Measurements from ENCODE around the gene INPPL1. TPM values are rescaled to one million over a fixed set of nuclear protein-coding genes. Genes with fewer than 3 reads are reported as not detected.

Gene INPPL1
- total RNA-seq, 1 experiment from 2014 or later: 214 TPM

- no peak overlapping the region for H2BK5ac ChIP-seq (ENCODE audit: insufficient read length, low read length)
- no peak overlapping the region for H3K23ac ChIP-seq (ENCODE audit: insufficient read length, low read depth, low read length)
- no peak overlapping the region for H3K4me2 ChIP-seq (ENCODE audit: insufficient read depth, insufficient read length, low read length)
- no peak overlapping the region for H2BK12ac ChIP-seq (ENCODE audit: insufficient read length, low read depth, low read length)
- H3K4me1 Mint-ChIP-seq: peaks cover 2% of the 10 kb centered on the region in 2 experiments
- no peak overlapping the region for H2BK15ac ChIP-seq (ENCODE audit: low read depth, low read length)
- H4K5ac ChIP-seq (ENCODE audit: insufficient read length, low read depth, low read length): no peak overlapping the region
- H3K27me3 Mint-ChIP-seq (ENCODE audit: low read depth): peaks cover 42% of the 10 kb centered on the region
- no peaks in the 10 kb centered on the region for H3K79me1 ChIP-seq (ENCODE audit: insufficient read depth, low read depth, low read length, poor library complexity, severe bottlenecking)
- peaks cover 4 to 18% of the 10 kb centered on the region in 2 experiments; a peak in 4 of 5 replicates for H3K9me3 Mint-ChIP-seq
- no peak overlapping the region for H3K14ac ChIP-seq (ENCODE audit: insufficient read depth, low read length)
- no peak overlapping the region for H2AFZ ChIP-seq (ENCODE audit: low read length)
- no peaks in the 10 kb centered on the region for H3K9me3 ChIP-seq (ENCODE audit: control insufficient read depth, low read depth, low read length)
- DNase-seq: no peak
- peaks cover 3% of the 10 kb centered on the region; the same call in 1 of the 2 replicates for H3K4me1 ChIP-seq (ENCODE audit: insufficient read depth, low read length)
- no peak overlapping the region for H3K56ac ChIP-seq (ENCODE audit: insufficient read length, low read depth, low read length)
- no peak overlapping the region for H2BK20ac ChIP-seq (ENCODE audit: low read depth, low read length, poor library complexity, severe bottlenecking)
- WGBS (ENCODE audit: extremely low coverage, insufficient read length, low lambda C conversion rate): no CpG with 5 or more reads among the region's 3 CpGs
- H3K79me2 ChIP-seq (ENCODE audit: insufficient read depth, low read length): no peaks in the 10 kb centered on the region
- H3T11ph ChIP-seq (ENCODE audit: low read length): no peak overlapping the region
- no peak overlapping the region for H4K8ac ChIP-seq (replicated peaks; ENCODE audit: insufficient read length, low read depth, low read length)
- no peak overlapping the region for H2BK120ac ChIP-seq (ENCODE audit: low read depth, low read length, poor library complexity, severe bottlenecking)
- no peak overlapping the region for H2AK5ac ChIP-seq (ENCODE audit: insufficient read length, low read length)
- H3K36me3 Mint-ChIP-seq (ENCODE audit: insufficient read depth in 1 of 3, low read depth in 3 of 3): peaks cover 0 to 9% (median 0%) of the 10 kb centered on the region in 3 experiments; a peak in 2 of 7 replicates
- no peak overlapping the region for H3K9ac ChIP-seq (ENCODE audit: extremely low read depth, insufficient read length, low read length)
- TF ChIP-seq, protein P1, sequence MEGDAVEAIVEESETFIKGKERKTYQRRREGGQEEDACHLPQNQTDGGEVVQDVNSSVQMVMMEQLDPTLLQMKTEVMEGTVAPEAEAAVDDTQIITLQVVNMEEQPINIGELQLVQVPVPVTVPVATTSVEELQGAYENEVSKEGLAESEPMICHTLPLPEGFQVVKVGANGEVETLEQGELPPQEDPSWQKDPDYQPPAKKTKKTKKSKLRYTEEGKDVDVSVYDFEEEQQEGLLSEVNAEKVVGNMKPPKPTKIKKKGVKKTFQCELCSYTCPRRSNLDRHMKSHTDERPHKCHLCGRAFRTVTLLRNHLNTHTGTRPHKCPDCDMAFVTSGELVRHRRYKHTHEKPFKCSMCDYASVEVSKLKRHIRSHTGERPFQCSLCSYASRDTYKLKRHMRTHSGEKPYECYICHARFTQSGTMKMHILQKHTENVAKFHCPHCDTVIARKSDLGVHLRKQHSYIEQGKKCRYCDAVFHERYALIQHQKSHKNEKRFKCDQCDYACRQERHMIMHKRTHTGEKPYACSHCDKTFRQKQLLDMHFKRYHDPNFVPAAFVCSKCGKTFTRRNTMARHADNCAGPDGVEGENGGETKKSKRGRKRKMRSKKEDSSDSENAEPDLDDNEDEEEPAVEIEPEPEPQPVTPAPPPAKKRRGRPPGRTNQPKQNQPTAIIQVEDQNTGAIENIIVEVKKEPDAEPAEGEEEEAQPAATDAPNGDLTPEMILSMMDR (conservative IDR thresholded peaks at IDR 0.05): no peak
- no peaks in the 10 kb centered on the region for H3K23me2 ChIP-seq (ENCODE audit: insufficient read length, low read depth, low read length, poor library complexity, severe bottlenecking)
- no peak overlapping the region for H4K91ac ChIP-seq (ENCODE audit: insufficient read length, low read depth, low read length)
- no peak overlapping the region for H3K27ac ChIP-seq (ENCODE audit: insufficient read length, low read depth, low read length)
- H3K27ac Mint-ChIP-seq: no peak overlapping the region
- H3K4ac ChIP-seq (ENCODE audit: low read depth, low read length): no peak overlapping the region
- peaks cover 3% of the 10 kb centered on the region; the same call in 1 of the 2 replicates for H3K27me3 ChIP-seq (ENCODE audit: insufficient read depth, low read length)
- no peak overlapping the region for H3K18ac ChIP-seq (ENCODE audit: insufficient read length, low read depth, low read length)
- no peaks in the 10 kb centered on the region for H4K20me1 ChIP-seq (ENCODE audit: control insufficient read depth, insufficient read depth, insufficient read length)
- H3K4me3 Mint-ChIP-seq: no peak overlapping the region
Observed at GRCh38 chr11:72253392-72253791, 28.8 kb downstream of the INPPL1 start.
